Stimulated activated CD4-positive, alpha-beta T cell treated with anti-CD3 and anti-CD28 coated beads, Interleukin-1b, Interleukin-23, amount 100 ng/mL, for 1 hour (primary cell): Measurements from ENCODE around the gene TMEM119.
A peak's percentile ranks its signal among the peaks of the same experiment; 100 is the strongest.
"Not testable (repeated sequence)": the region's sequence is repeated elsewhere in the genome, so short reads cannot be mapped to it uniquely, and the experiment has no call there.

Experiments
- DNase-seq, 2 donors: peaks; one replicate each; pipeline ENCODE4 v3.0.0-alpha.2; 2020; ENCODE audit warnings: low read depth in 2 of 2

TMEM119 gene

GRCh38 chr12:108634341-108634751 is 36.5 kb upstream of the TMEM119 start:
- DNase-seq: no peak

GRCh38 chr12:108633534-108634248 is 35.8 kb upstream of the TMEM119 start, which contains the start of gene SELPLG:
Gene SELPLG, minus strand, starts transcription at chr12:108633894. Its CDS starts 9,587 bp downstream, at chr12:108624307.
- DNase-seq: peak; percentile 42 to 63

GRCh38 chr12:108633081-108633533 is 35.2 kb upstream of the TMEM119 start:
- no peak for DNase-seq

- DNase-seq: not testable (repeated sequence)
Measured at GRCh38 chr12:108631261-108631660, 33.4 kb upstream of the TMEM119 start.

- DNase-seq: no peak
Measured at GRCh38 chr12:108630481-108631207, 32.8 kb upstream of the TMEM119 start.

GRCh38 chr12:108629824-108630476 is 32.1 kb upstream of the TMEM119 start:
- DNase-seq: no peak

- no peak for DNase-seq
Measured at GRCh38 chr12:108629151-108629550, 31.3 kb upstream of the TMEM119 start.

GRCh38 chr12:108627134-108627920 is 29.4 kb upstream of the TMEM119 start:
- no peak for DNase-seq

- DNase-seq: no peak
Measured at GRCh38 chr12:108625228-108625627, 27.3 kb upstream of the TMEM119 start.

- no peak for DNase-seq
Measured at GRCh38 chr12:108623577-108623976, 25.7 kb upstream of the TMEM119 start.

GRCh38 chr12:108622921-108623514 is 25.1 kb upstream of the TMEM119 start:
- no peak for DNase-seq

GRCh38 chr12:108622421-108622820 is 24.5 kb upstream of the TMEM119 start:
- DNase-seq: no peak

GRCh38 chr12:108621161-108621560 is 23.3 kb upstream of the TMEM119 start:
- no peak for DNase-seq

GRCh38 chr12:108620236-108620879 is 22.5 kb upstream of the TMEM119 start:
- DNase-seq: no peak

GRCh38 chr12:108619369-108620160 is 21.7 kb upstream of the TMEM119 start:
- no peak for DNase-seq

- DNase-seq: not testable (repeated sequence)
Measured at GRCh38 chr12:108618953-108619274, 21.0 kb upstream of the TMEM119 start.

GRCh38 chr12:108618079-108618952 is 20.4 kb upstream of the TMEM119 start:
- DNase-seq: peak; percentile 45 to 60

GRCh38 chr12:108616941-108617858 is 19.3 kb upstream of the TMEM119 start:
- peak; percentile 46 to 55 for DNase-seq
